Gastroesophageal sphincter (tissue), 4 donors: Measurements from ENCODE around the gene GNPTG. TPM values are rescaled to one million over a fixed set of nuclear protein-coding genes. Genes with fewer than 3 reads are reported as not detected.

Experiments used
- ATAC-seq: fragments of 150-250 bp; one replicate; pipeline ENCODE4 v1.9.1; 2016; ENCODE audit warnings: mild to moderate bottlenecking, moderate library complexity
- H3K27ac ChIP-seq, 4 donors: fragments of 200-600 bp; sonication (generic) in 3 of 4; 1 replicate in 3 of 4; 2 replicates in 1 of 4; pipeline ENCODE4 v1.5.1; 2016 to 2019
- H3K27me3 ChIP-seq: fragments of 200-600 bp; sonication (generic); one replicate; pipeline ENCODE4 v1.5.1; 2019
- H3K36me3 ChIP-seq, 2 donors: fragments of 200-600 bp; sonication (generic); one replicate each; pipeline ENCODE4 v1.5.1; 2019; ENCODE audit warnings: control low read depth in 1 of 2
- H3K4me1 ChIP-seq, 3 donors: fragments of 200-600 bp; sonication (generic); 1 replicate in 2 of 3; 2 replicates in 1 of 3; pipeline ENCODE4 v1.5.1; 2016 to 2019; ENCODE audit warnings: control low read depth in 2 of 3
- H3K4me3 ChIP-seq, 2 donors: fragments of 200-600 bp; sonication (generic); one replicate each; pipeline ENCODE4 v1.5.1; 2019; ENCODE audit warnings: mild to moderate bottlenecking in 1 of 2, moderate library complexity in 1 of 2
- H3K9me3 ChIP-seq, 3 donors: fragments of 200-600 bp; sonication (generic); one replicate each; pipeline ENCODE4 v1.5.1; 2017 to 2019; ENCODE audit warnings: control low read depth in 2 of 3
- CTCF ChIP-seq, 4 experiments: fragments of 200-600 bp in 2 of 4; fragments of 450-650 bp in 2 of 4; sonication (generic) in 1 of 4; IDR thresholded peaks; one replicate each; pipeline ENCODE4 v1.5.1; 2017 to 2019; ENCODE audit warnings: antibody characterized with exemption in 4 of 4, mild to moderate bottlenecking in 2 of 4, moderate library complexity in 2 of 4
- EP300 ChIP-seq: sonication (generic); formaldehyde crosslinking; IDR thresholded peaks from one replicate; pipeline ENCODE4 v1.6.1; 2017; ENCODE audit warnings: antibody characterized with exemption, mild to moderate bottlenecking
- POLR2A ChIP-seq, 2 donors: fragments of 450-650 bp; IDR thresholded peaks; one replicate each; pipeline ENCODE4 v1.6.1; 2017; ENCODE audit warnings: antibody characterized with exemption in 2 of 2, mild to moderate bottlenecking in 2 of 2, moderate library complexity in 1 of 2
- POLR2AphosphoS5 ChIP-seq: sonication (generic); formaldehyde crosslinking; IDR thresholded peaks from one replicate; pipeline ENCODE4 v1.6.1; 2017; ENCODE audit warnings: antibody characterized with exemption
- WGBS, 2 donors: methylation state at CpG; one replicate each; pipeline ENCODE4 v1.1.5; 2018; ENCODE audit warnings: low coverage in 1 of 2; 5-methylcytosine and 5-hydroxymethylcytosine counted together
- total RNA-seq, 4 donors: library from RNA; depleted of rRNA; stranded (reverse); fragments of >200 nt; gene quantifications; one replicate each; pipeline ENCODE4 v1.1.0, GENCODE V29; 2016

GNPTG gene
- total RNA-seq, 4 donors from 2014 or later, result 45.1 to 55.3 (median 50.5) TPM

GRCh38 chr16:1337486-1337885 is 14.2 kb upstream of the GNPTG start:
- Histone ChIP-seq H3K27ac (no peak overlapping the region), H3K36me3 (no peaks in the 10 kb centered on the region), H3K9me3 (no peaks in the 10 kb centered on the region), H3K27me3 (peaks cover 87% of the 10 kb centered on the region), H3K4me1 (peaks cover 0 to 28% (median 17%) of the 10 kb centered on the region in 3 donors), H3K4me3 (no peak overlapping the region)
- no peak for TF ChIP-seq POLR2AphosphoS5
- no peak for TF ChIP-seq EP300
- TF ChIP-seq POLR2A (IDR thresholded peaks at IDR 0.05), result no peak
- no peak for TF ChIP-seq CTCF (IDR thresholded peaks at IDR 0.05)
- ATAC-seq, result no peak
- WGBS, 2 donors, result no CpG with 5 or more reads among the region's 9 CpGs

GRCh38 chr16:1338119-1338730 is 13.5 kb upstream of the GNPTG start:
- no peak overlapping the region for H3K4me3 ChIP-seq
- no peaks in the 10 kb centered on the region for H3K36me3 ChIP-seq
- peaks cover 0 to 28% (median 16%) of the 10 kb centered on the region in 3 donors for H3K4me1 ChIP-seq
- no CpG with 5 or more reads among the region's 30 CpGs for WGBS, 2 donors
- ATAC-seq, result no peak
- TF ChIP-seq CTCF (IDR thresholded peaks at IDR 0.05), result no peak
- TF ChIP-seq EP300, result no peak
- no peak for TF ChIP-seq POLR2AphosphoS5
- no peak for TF ChIP-seq POLR2A (IDR thresholded peaks at IDR 0.05)
- H3K27me3 ChIP-seq, result peaks cover 87% of the 10 kb centered on the region
- no peaks in the 10 kb centered on the region for H3K9me3 ChIP-seq
- H3K27ac ChIP-seq, result no peak overlapping the region

- 18 to 90% methylated on average over 2 of the region's 31 CpGs for WGBS, 2 donors
- TF ChIP-seq CTCF (IDR thresholded peaks at IDR 0.05) (no peak), EP300 (no peak), POLR2A (IDR thresholded peaks at IDR 0.05) (no peak)
- peaks cover 81% of the 10 kb centered on the region for H3K27me3 ChIP-seq
These were observed 12.7 kb upstream of the GNPTG start for GRCh38 chr16:1338855-1339675.

GRCh38 chr16:1340730-1341494 is 10.8 kb upstream of the GNPTG start:
- no peak overlapping the region for H3K27ac ChIP-seq
- WGBS, 2 donors, result no CpG with 5 or more reads among the region's 36 CpGs
- no peaks in the 10 kb centered on the region for H3K9me3 ChIP-seq
- TF ChIP-seq POLR2AphosphoS5 (no peak), EP300 (no peak), CTCF (IDR thresholded peaks at IDR 0.05) (no peak)
- H3K27me3 ChIP-seq, result peaks cover 63% of the 10 kb centered on the region
- no peak overlapping the region for H3K4me3 ChIP-seq
- H3K4me1 ChIP-seq, result peaks cover 0 to 21% (median 6%) of the 10 kb centered on the region in 3 donors
- no peaks in the 10 kb centered on the region for H3K36me3 ChIP-seq
- ATAC-seq, result no peak

More at GRCh38 chr16:1338855-1339675, 12.7 kb upstream of the GNPTG start:
- H3K36me3 ChIP-seq, result no peaks in the 10 kb centered on the region
- H3K9me3 ChIP-seq, result no peaks in the 10 kb centered on the region
- peaks cover 0 to 28% (median 11%) of the 10 kb centered on the region in 3 donors for H3K4me1 ChIP-seq
- no peak overlapping the region for H3K27ac ChIP-seq
- H3K4me3 ChIP-seq, result no peak overlapping the region
- ATAC-seq, result no peak
